WI38 (cell line): ENCODE results near the gene TCF4.

Experiments used
- H3K4me3 ChIP-seq: 2 replicates; pipeline ENCODE4 v1.5.1; 2011; ENCODE audit warnings: low read depth, mild to moderate bottlenecking, control low read depth, low read length
- CTCF ChIP-seq: IDR thresholded peaks from 2 replicates; pipeline ENCODE4 v1.5.1; 2012; ENCODE audit warnings: low read depth, mild to moderate bottlenecking, control low read depth, low read length

TCF4 gene

DNA sequence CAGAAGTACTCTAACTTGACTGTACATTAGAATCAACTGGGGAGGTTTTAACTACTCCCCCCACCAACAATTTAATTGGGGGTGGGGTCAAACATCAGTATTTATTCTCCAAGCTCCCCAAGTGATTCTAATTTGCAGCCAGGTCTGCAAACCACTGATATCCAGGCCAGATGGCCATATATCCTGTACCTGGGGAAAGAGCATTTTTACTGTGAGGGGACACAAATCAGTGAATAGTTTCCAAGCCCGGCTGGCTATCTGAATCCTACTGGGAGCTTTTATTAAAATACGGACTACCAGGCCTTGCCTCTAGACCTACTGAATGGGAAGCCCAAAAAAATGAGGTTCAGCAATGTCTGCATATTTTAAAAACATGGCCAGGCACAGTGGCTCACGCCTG, 88.5 kb downstream of the TCF4 start:
- no peak for TF ChIP-seq CTCF
- H3K4me3 ChIP-seq = no peak overlapping the region

DNA sequence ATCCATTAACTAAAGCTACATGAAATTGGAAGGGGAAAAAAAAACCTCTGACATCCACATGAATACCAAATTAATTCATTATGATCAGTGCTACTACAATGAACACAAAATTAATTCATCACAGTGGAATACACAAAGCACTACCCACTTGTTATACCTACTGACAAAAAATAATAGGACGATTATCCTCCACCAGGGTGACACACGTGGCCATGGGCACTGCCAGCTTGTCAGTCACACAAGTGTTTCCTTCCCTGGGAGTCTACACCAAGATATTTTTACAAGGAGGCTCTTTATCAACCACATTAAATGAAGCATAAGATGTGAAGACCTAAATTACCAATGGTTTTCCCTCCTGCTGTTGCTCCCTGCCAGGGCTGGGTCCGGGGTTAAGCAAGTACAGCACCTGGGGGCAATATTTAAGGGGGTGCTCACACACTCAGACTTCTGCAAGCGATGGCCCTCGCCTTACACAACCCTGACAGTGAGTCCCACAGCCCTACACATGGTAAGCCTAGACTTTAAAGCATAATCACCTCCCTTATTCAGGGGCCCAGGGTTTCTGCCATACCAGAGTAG, 90.1 kb downstream of the TCF4 start:
- TF ChIP-seq CTCF = no peak
- no peak overlapping the region for H3K4me3 ChIP-seq

- TF ChIP-seq CTCF = no peak
Measured at GRCh38 chr18:55494899-55495298, 93.1 kb downstream of the TCF4 start.

GRCh38 chr18:55494441-55494840, 93.6 kb downstream of the TCF4 start:
- H3K4me3 ChIP-seq = no peak overlapping the region
- TF ChIP-seq CTCF = no peak

More at GRCh38 chr18:55494899-55495298, 93.1 kb downstream of the TCF4 start:
- H3K4me3 ChIP-seq = no peak overlapping the region

DNA sequence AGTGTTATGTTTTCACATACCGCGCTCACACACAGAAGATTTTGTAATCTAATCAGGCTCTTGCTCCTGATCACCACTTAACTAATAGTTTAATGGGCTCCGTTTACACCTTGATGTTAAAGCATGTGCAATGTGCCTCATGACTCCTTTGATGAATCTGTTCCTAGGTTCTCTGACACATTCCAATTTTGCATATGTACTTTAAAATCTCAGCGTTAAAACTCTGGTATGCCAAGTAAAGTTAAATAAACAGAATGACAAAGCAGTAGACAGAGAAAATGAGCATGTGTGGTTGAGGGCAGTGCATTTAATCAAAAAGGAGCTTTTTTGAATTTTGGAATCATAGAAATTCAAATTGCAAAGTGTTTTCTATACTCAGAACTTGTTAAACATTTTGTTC, 96.4 kb downstream of the TCF4 start:
- no peak for TF ChIP-seq CTCF
- H3K4me3 ChIP-seq = no peak overlapping the region

- no peak overlapping the region for H3K4me3 ChIP-seq
- no peak for TF ChIP-seq CTCF
Measured at GRCh38 chr18:55489034-55489986, 98.7 kb downstream of the TCF4 start.

DNA sequence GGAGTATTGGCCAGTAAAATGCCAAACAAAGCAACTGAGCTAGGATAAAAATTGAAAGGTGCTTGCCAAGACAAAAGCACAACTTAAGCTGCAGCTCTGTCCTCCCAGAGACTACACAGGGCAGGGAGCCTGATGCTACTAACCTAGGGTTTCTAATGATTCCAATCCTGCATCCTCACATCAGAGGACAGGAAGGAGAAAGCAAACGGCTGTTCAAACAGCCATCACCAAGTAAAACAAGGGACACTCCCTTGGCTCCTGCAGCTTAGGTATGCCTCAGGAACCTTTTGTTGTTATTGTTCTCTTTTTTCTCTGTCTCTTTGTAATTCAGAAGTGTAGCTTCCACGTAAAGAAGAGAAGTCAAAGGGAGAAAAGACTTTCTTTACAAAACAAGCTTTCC, 99.5 kb downstream of the TCF4 start:
- no peak for TF ChIP-seq CTCF
- peak overlapping the region; percentile 38 for H3K4me3 ChIP-seq
